Measurements from ENCODE around the gene IRS1.
"Not testable (repeated sequence)": the region's sequence is repeated elsewhere in the genome, so short reads cannot be mapped to it uniquely, and the experiment has no call there.

Gene IRS1

GRCh38 chr2:226799211-226799975 lies at the start of gene IRS1:
TSS of gene IRS1 (minus strand) at chr2:226799820. CDS start at chr2:226798738, 1,082 bp downstream.
- DNase-seq (ENCODE audit: low read depth in 2 of 2), result peak; percentile 23 to 63

- DNase-seq (ENCODE audit: low read depth in 2 of 2), result no peak
Measured at GRCh38 chr2:226849349-226849748, 49.7 kb upstream of the IRS1 start.

GRCh38 chr2:226847511-226847910 lies 47.9 kb upstream of the IRS1 start:
- no peak for DNase-seq (ENCODE audit: low read depth in 2 of 2)

- DNase-seq (ENCODE audit: low read depth in 2 of 2), result no peak
Measured at GRCh38 chr2:226847090-226847489, 47.5 kb upstream of the IRS1 start.

GRCh38 chr2:226845386-226846116 lies 45.9 kb upstream of the IRS1 start:
- DNase-seq (ENCODE audit: low read depth in 2 of 2), result no peak

GRCh38 chr2:226843001-226843400 lies 43.4 kb upstream of the IRS1 start:
- DNase-seq (ENCODE audit: low read depth in 2 of 2), result not testable (repeated sequence)

- no peak for DNase-seq (ENCODE audit: low read depth in 2 of 2)
Measured at GRCh38 chr2:226839951-226840350, 40.3 kb upstream of the IRS1 start.

GRCh38 chr2:226839161-226839560 lies 39.5 kb upstream of the IRS1 start:
- DNase-seq (ENCODE audit: low read depth in 2 of 2), result no peak

GRCh38 chr2:226838722-226839121 lies 39.1 kb upstream of the IRS1 start:
- no peak for DNase-seq (ENCODE audit: low read depth in 2 of 2)

- no peak for DNase-seq (ENCODE audit: low read depth in 2 of 2)
Measured at GRCh38 chr2:226837787-226838603, 38.4 kb upstream of the IRS1 start.

GRCh38 chr2:226837334-226837733 lies 37.7 kb upstream of the IRS1 start:
- DNase-seq (ENCODE audit: low read depth in 2 of 2), result no peak

- DNase-seq (ENCODE audit: low read depth in 2 of 2), result no peak
Measured at GRCh38 chr2:226836548-226836885, 36.9 kb upstream of the IRS1 start.

GRCh38 chr2:226835796-226836547 lies 36.4 kb upstream of the IRS1 start, which contains the start of gene RHBDD1:
TSS of gene RHBDD1 (plus strand) at chr2:226836054. CDS start at chr2:226864694, 28,640 bp downstream.
- DNase-seq (ENCODE audit: low read depth in 2 of 2), result peak; percentile 90 to 93

- no peak for DNase-seq (ENCODE audit: low read depth in 2 of 2)
Measured at GRCh38 chr2:226835420-226835795, 35.8 kb upstream of the IRS1 start.

GRCh38 chr2:226834880-226835279 lies 35.3 kb upstream of the IRS1 start:
- not testable (repeated sequence) for DNase-seq (ENCODE audit: low read depth in 2 of 2)

GRCh38 chr2:226832061-226832460 lies 32.4 kb upstream of the IRS1 start:
- no peak for DNase-seq (ENCODE audit: low read depth in 2 of 2)

- DNase-seq (ENCODE audit: low read depth in 2 of 2), result no peak
Measured at GRCh38 chr2:226831266-226831665, 31.6 kb upstream of the IRS1 start.

GRCh38 chr2:226829721-226830631 lies 30.4 kb upstream of the IRS1 start:
- no peak for DNase-seq (ENCODE audit: low read depth in 2 of 2)

- no peak for DNase-seq (ENCODE audit: low read depth in 2 of 2)
Measured at GRCh38 chr2:226828191-226828590, 28.6 kb upstream of the IRS1 start.

GRCh38 chr2:226825056-226825455 lies 25.4 kb upstream of the IRS1 start:
- no peak for DNase-seq (ENCODE audit: low read depth in 2 of 2)

- no peak for DNase-seq (ENCODE audit: low read depth in 2 of 2)
Measured at GRCh38 chr2:226818930-226819329, 19.3 kb upstream of the IRS1 start.
